BLaER1 treated with 17β-estradiol and CSF1 and Interleukin-3, amounts not matched to agents 10 nM and 100 nM (cell line): Measurements from ENCODE around the gene SOX4.

Experiments
- H3K27ac ChIP-seq, 11 experiments: shearing (Covaris generic); formaldehyde crosslinking; 2 replicates each; pipeline ENCODE4 v1.8.1; 2022
- H3K27me3 ChIP-seq, 11 experiments: shearing (Covaris generic); formaldehyde crosslinking; 2 replicates each; pipeline ENCODE4 v1.8.1; 2022
- H3K36me3 ChIP-seq, 11 experiments: shearing (Covaris generic); formaldehyde crosslinking; 2 replicates each; pipeline ENCODE4 v1.8.1; 2022
- H3K4me1 ChIP-seq, 10 experiments: shearing (Covaris generic); formaldehyde crosslinking; 2 replicates each; pipeline ENCODE4 v1.8.1; 2022
- H3K4me2 ChIP-seq, 11 experiments: shearing (Covaris generic); formaldehyde crosslinking; 2 replicates each; pipeline ENCODE4 v1.8.1; 2022
- H3K4me3 ChIP-seq, 10 experiments: shearing (Covaris generic); formaldehyde crosslinking; 2 replicates each; pipeline ENCODE4 v1.8.1; 2022
- H3K9ac ChIP-seq, 11 experiments: shearing (Covaris generic); formaldehyde crosslinking; 2 replicates each; pipeline ENCODE4 v1.8.1; 2022
- H3K9me3 ChIP-seq, 11 experiments: shearing (Covaris generic); formaldehyde crosslinking; replicated peaks in 1 of 11; 2 replicates each; pipeline ENCODE4 v1.8.1; 2022
- H4K20me1 ChIP-seq, 11 experiments: shearing (Covaris generic); formaldehyde crosslinking; 2 replicates each; pipeline ENCODE4 v1.8.1; 2022
- Cebpa-rat ChIP-seq, 11 experiments: shearing (Covaris generic); IDR thresholded peaks; 2 replicates each; pipeline ENCODE4 v1.8.1; 2022

The SOX4 gene

GRCh38 chr6:21633511-21634109, 40.1 kb downstream of the SOX4 start:
- no peak overlapping the region for H3K4me2 ChIP-seq
- no peak overlapping the region for H3K4me3 ChIP-seq
- no peaks in the 10 kb centered on the region for H4K20me1 ChIP-seq
- H3K9me3 ChIP-seq: peaks cover 0 to 24% (median 4%) of the 10 kb centered on the region in 11 experiments; a peak in 11 of 22 replicates
- H3K9ac ChIP-seq: no peak overlapping the region
- H3K36me3 ChIP-seq: no peaks in the 10 kb centered on the region
- no peak for TF ChIP-seq Cebpa-rat (IDR thresholded peaks at IDR 0.05)
- no peak overlapping the region for H3K27ac ChIP-seq
- H3K27me3 ChIP-seq: no peaks in the 10 kb centered on the region
- no peaks in the 10 kb centered on the region for H3K4me1 ChIP-seq

- no peaks in the 10 kb centered on the region for H3K27me3 ChIP-seq
- no peak overlapping the region for H3K4me2 ChIP-seq
- no peak overlapping the region for H3K4me3 ChIP-seq
- H4K20me1 ChIP-seq: no peaks in the 10 kb centered on the region
- H3K36me3 ChIP-seq: no peaks in the 10 kb centered on the region
- peaks cover 0 to 19% (median 4%) of the 10 kb centered on the region in 11 experiments; a peak in 10 of 22 replicates for H3K9me3 ChIP-seq
- H3K27ac ChIP-seq: no peak overlapping the region
- H3K4me1 ChIP-seq: no peaks in the 10 kb centered on the region
- TF ChIP-seq Cebpa-rat (IDR thresholded peaks at IDR 0.05): no peak
- H3K9ac ChIP-seq: no peak overlapping the region
These were observed 41.0 kb downstream of the SOX4 start for GRCh38 chr6:21634582-21634981.

- Histone ChIP-seq H4K20me1 (no peaks in the 10 kb centered on the region), H3K27ac (no peak overlapping the region), H3K4me2 (no peak overlapping the region), H3K36me3 (no peaks in the 10 kb centered on the region), H3K27me3 (no peaks in the 10 kb centered on the region), H3K9me3 (peaks cover 4 to 25% (median 7%) of the 10 kb centered on the region in 11 experiments; a peak in 21 of 22 replicates), H3K4me1 (no peaks in the 10 kb centered on the region), H3K9ac (no peak overlapping the region), H3K4me3 (no peak overlapping the region)
- no peak for TF ChIP-seq Cebpa-rat (IDR thresholded peaks at IDR 0.05)
These were observed 43.3 kb downstream of the SOX4 start for GRCh38 chr6:21636876-21637275.

- H3K4me2 ChIP-seq: no peak overlapping the region
- no peak overlapping the region for H3K9ac ChIP-seq
- H4K20me1 ChIP-seq: no peaks in the 10 kb centered on the region
- no peak overlapping the region for H3K4me3 ChIP-seq
- no peaks in the 10 kb centered on the region for H3K4me1 ChIP-seq
- H3K27me3 ChIP-seq: no peaks in the 10 kb centered on the region
- H3K27ac ChIP-seq: no peak overlapping the region
- H3K36me3 ChIP-seq: no peaks in the 10 kb centered on the region
- H3K9me3 ChIP-seq: peaks cover 18 to 39% (median 24%) of the 10 kb centered on the region in 11 experiments
- no peak for TF ChIP-seq Cebpa-rat (IDR thresholded peaks at IDR 0.05)
These were observed 45.8 kb downstream of the SOX4 start for GRCh38 chr6:21639316-21639715.
